ENCODE data around the gene AKAP12. TPM values are rescaled to one million over a fixed set of nuclear protein-coding genes. Genes with fewer than 3 reads are reported as not detected.

The AKAP12 gene
- total RNA-seq, 1 donor from 2014 or later = 736 TPM

DNA sequence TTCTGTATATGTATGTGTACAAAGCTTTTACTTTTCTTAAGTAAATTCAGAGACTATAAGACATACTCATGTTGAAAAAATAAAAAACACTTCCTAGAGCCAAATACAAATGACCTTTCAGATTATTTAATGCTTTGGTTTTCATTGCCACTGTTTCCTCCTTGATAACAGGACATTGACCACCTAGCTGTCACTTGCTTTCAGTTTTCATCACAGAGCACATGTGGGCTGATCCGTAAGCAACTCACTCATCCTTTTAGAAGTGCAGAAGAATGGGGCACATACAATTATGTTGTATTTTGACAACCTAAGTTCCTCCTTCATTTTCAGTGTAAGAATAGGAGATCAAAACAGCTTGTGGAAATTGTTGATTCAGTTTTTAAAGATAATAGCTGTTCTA, 145.4 kb downstream of the AKAP12 start:
- no peak for DNase-seq (ENCODE audit: low spot score in 2 of 2, unreplicated experiment in 2 of 2)
- peaks cover 1% of the 10 kb centered on the region for H3K36me3 Mint-ChIP-seq
- H3K9me3 Mint-ChIP-seq = no peaks in the 10 kb centered on the region
- no peaks in the 10 kb centered on the region for H3K27me3 Mint-ChIP-seq (ENCODE audit: low read depth)
- TF ChIP-seq, protein P1, sequence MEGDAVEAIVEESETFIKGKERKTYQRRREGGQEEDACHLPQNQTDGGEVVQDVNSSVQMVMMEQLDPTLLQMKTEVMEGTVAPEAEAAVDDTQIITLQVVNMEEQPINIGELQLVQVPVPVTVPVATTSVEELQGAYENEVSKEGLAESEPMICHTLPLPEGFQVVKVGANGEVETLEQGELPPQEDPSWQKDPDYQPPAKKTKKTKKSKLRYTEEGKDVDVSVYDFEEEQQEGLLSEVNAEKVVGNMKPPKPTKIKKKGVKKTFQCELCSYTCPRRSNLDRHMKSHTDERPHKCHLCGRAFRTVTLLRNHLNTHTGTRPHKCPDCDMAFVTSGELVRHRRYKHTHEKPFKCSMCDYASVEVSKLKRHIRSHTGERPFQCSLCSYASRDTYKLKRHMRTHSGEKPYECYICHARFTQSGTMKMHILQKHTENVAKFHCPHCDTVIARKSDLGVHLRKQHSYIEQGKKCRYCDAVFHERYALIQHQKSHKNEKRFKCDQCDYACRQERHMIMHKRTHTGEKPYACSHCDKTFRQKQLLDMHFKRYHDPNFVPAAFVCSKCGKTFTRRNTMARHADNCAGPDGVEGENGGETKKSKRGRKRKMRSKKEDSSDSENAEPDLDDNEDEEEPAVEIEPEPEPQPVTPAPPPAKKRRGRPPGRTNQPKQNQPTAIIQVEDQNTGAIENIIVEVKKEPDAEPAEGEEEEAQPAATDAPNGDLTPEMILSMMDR (IDR thresholded peaks at IDR 0.05; ENCODE audit: unreplicated experiment) = no peak
- H3K4me1 Mint-ChIP-seq = peaks cover 21% of the 10 kb centered on the region
- no peak overlapping the region for H3K4me3 Mint-ChIP-seq
- H3K27ac Mint-ChIP-seq = peak overlapping the region; percentile 27

DNA sequence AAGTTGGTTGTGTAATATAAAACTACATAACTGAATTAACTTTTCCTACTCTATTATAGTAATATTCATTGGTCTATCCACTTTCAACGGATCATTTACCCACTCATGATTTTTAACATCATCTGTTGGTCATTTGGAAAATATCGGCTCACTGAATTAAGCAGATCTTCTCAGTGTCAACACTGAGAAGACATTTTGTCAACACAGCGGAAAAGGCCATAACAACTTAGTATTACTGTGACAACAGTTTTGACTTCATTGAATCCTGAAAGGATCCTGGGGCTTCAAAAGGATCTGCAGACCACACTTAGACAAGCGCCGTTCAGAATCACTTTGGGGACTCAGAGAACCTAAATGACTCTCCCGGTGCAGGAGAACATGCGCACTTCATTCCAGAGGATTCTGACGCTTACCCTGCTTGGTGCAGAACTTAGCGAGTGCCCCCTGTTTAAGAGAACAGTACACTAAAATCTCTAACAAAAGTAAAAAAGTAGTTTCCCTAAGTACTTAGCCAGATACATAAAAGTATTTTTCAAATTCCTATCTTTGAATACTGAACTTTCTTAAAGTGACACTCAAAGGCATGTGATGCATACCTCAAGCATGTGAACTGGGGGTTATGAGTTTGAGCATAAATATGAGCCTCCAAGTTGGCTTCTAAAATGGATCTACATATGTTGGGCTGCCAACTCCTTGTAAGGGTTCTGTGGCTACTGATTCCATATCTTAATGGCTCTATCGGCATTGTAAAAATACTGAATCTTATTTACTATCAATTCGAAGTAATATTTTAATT, 147.6 kb downstream of the AKAP12 start:
- H3K9me3 Mint-ChIP-seq = no peaks in the 10 kb centered on the region
- TF ChIP-seq, protein P1 (IDR thresholded peaks at IDR 0.05; ENCODE audit: unreplicated experiment) = no peak
- H3K4me3 Mint-ChIP-seq = no peak overlapping the region
- DNase-seq (ENCODE audit: low spot score in 2 of 2, unreplicated experiment in 2 of 2) = no peak
- H3K27ac Mint-ChIP-seq = peak overlapping the region; percentile 66
- peaks cover 23% of the 10 kb centered on the region for H3K4me1 Mint-ChIP-seq
- H3K27me3 Mint-ChIP-seq (ENCODE audit: low read depth) = no peaks in the 10 kb centered on the region
- H3K36me3 Mint-ChIP-seq = peaks cover 1% of the 10 kb centered on the region

DNA sequence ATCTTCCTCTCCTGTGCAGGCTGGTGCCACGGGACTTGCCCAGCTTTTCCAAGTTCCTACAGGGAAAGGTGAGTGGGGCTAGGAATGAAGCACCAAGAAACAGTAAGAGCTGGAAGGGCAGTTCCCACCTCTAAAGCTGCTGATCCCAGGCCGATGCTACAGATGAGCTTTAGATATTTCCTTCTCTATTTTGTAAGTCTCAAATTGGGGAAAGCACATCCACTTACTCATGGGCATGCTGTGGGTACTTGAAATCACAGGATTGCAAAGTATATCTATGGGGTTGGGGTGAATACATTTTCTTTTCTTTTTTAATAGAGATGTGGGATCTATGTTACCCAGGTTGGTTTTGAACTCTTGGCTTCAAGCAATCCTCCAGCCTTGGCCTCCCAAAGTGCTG, 148.5 kb downstream of the AKAP12 start:
- Mint-ChIP-seq H3K9me3 (no peaks in the 10 kb centered on the region), H3K27me3 (ENCODE audit: low read depth) (no peaks in the 10 kb centered on the region), H3K36me3 (peaks cover 1% of the 10 kb centered on the region), H3K4me1 (peaks cover 32% of the 10 kb centered on the region), H3K4me3 (no peak overlapping the region), H3K27ac (peak overlapping the region; percentile 26)
- DNase-seq (ENCODE audit: low spot score in 2 of 2, unreplicated experiment in 2 of 2) = no peak
- TF ChIP-seq, protein P1 (IDR thresholded peaks at IDR 0.05; ENCODE audit: unreplicated experiment) = no peak

DNA sequence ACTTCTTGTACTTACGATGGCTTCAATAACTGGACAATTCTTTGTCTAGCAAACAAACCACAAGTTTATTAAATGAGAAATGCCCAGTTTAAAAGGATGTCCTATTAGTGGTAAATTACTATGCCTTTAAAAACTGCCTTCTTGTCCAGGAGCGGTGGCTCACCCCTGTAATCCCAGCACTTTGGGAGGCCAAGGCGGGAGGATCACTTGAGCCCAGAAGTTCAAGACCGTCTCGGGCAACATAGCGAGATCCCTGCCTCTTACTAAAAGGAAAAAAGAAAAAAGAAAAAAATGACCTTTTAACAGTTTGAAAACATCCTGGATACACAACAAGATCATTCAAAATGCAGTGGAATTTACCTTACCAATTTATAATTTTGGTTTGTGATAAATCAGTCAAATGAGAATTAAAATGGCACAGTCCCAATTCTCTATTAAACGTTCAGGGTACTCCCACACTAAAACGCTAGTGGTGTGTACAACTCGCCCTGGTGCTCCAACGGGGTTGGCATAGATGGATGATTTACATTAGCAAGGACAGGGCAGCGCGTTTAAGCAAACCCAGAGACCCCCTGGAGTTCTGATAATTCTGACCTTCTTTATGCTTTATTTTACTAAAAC, 149.3 kb downstream of the AKAP12 start:
- H3K36me3 Mint-ChIP-seq = peaks cover 1% of the 10 kb centered on the region
- no peak for DNase-seq (ENCODE audit: low spot score in 2 of 2, unreplicated experiment in 2 of 2)
- TF ChIP-seq, protein P1 (IDR thresholded peaks at IDR 0.05; ENCODE audit: unreplicated experiment) = no peak
- H3K4me3 Mint-ChIP-seq = peak overlapping the region; percentile 80
- H3K27ac Mint-ChIP-seq = peak overlapping the region; percentile 98
- no peaks in the 10 kb centered on the region for H3K27me3 Mint-ChIP-seq (ENCODE audit: low read depth)
- peaks cover 41% of the 10 kb centered on the region for H3K4me1 Mint-ChIP-seq
- no peaks in the 10 kb centered on the region for H3K9me3 Mint-ChIP-seq

DNA sequence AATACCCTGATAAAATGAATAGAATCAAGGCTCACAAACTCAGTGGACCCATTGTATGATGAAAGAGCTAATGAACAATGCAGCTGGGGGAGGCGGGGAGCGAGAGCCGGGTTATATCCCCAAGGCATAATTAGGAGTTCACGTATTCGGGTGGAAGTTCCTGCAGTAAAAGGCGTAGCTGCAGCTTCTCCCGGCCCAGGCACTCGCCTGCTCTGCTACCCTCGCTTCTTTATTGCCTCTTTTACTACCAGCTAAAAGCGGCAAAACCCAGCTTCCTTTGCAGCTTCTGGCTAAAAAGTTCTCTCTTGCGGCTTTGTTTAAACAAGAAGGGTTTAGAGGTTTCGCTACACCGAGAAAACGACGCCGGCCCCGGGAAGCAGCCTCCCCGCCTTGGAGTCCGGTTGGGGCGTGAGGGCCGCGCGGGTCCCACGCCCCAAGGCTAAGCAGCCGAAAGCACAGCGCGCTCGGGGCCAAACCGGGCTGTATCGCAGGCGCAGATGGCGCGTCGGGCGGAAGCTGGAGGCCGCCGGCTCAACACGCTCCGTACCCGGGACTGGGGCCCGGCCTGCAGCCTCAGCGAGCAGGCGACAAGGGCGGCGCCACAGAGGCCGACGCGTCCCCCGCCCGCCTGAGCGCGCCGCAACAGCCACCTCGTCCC, 150.0 kb downstream of the AKAP12 start:
- TF ChIP-seq, protein P1 (IDR thresholded peaks at IDR 0.05; ENCODE audit: unreplicated experiment) = no peak
- Mint-ChIP-seq H3K4me3 (peak overlapping the region; percentile 80), H3K9me3 (no peaks in the 10 kb centered on the region), H3K4me1 (peaks cover 45% of the 10 kb centered on the region), H3K36me3 (peaks cover 1% of the 10 kb centered on the region), H3K27me3 (ENCODE audit: low read depth) (no peaks in the 10 kb centered on the region), H3K27ac (peak overlapping the region; percentile 98)
- no peak for DNase-seq (ENCODE audit: low spot score in 2 of 2, unreplicated experiment in 2 of 2)
